B cell (primary cell): ENCODE results near the gene TEC.

Experiments used
- CTCF ChIP-seq: fragments of 200-600 bp; IDR thresholded peaks from one replicate; pipeline ENCODE4 v1.8.0; 2022; ENCODE audit warnings: antibody characterized with exemption, mild to moderate bottlenecking
- EZH2 ChIP-seq: IDR thresholded peaks from 2 replicates; pipeline ENCODE4 v1.6.1; 2012; ENCODE audit warnings: borderline replicate concordance, low read depth, mild to moderate bottlenecking, moderate library complexity, low read length; ENCODE audit not compliant: insufficient read depth, poor library complexity, severe bottlenecking

DNA sequence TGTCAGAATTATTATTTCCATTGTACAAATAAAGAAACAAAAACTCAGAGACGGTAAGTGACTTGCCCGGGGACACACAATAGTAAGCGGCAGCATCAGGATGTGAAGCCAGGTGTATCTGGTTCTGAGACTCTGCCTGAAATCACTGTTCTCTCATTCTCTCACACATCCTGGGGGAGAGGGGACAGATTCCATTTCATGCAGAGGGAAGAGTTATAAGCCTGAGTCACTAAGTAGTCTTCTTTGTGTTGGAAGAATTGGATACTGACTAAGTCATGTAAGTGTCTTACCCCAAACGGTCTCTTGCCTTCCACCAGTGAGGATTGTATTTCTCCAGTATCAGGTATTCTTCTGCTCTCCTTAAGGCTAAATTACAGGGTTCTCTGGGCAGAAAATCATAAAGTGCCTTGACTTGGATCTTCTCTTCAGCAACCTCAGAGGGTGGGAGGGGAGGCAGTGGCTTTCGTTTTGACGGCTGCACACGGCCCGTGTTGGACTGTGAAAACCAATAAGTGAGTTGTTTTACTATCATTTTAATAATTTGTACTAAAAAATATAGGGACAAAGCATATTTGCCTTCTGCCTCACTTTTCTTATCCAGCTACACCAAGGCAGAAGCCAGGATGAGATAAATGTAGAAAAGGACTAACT, 157.5 kb downstream of the TEC start:
- TF ChIP-seq CTCF (no peak), EZH2 (no peak)
